ENCODE results near the gene WASHC3.

DNA sequence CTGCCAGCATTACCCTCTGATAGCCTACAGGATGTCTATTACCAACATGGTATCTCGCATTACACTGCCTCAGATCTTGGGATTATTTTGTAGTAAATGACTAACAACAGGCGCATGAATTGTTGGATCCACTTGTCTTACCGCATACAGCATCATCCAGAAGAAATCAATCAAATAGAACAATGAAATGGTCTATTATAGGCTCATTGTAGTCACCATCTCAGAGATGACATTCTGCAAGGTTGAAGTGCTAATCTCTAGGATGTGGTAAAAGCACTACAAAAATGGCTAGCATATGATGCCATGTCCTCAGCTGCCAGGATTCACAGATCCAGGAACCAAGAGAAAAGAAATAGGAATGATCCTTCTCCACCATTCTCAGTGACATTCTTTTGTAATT is 52.0 kb downstream of the WASHC3 start:
- no peak for TF ChIP-seq CTCF (IDR thresholded peaks at IDR 0.05)
- TF ChIP-seq EZH2phosphoT487 (IDR thresholded peaks at IDR 0.05) = no peak
